Omental fat pad (tissue), 4 donors: ENCODE measurements around the gene AGBL3. TPM values are rescaled to one million over a fixed set of nuclear protein-coding genes. Genes with fewer than 3 reads are reported as not detected.

Experiments
- ATAC-seq: fragments of 150-250 bp; one replicate; pipeline ENCODE4 v1.9.1; 2016; ENCODE audit warnings: mild to moderate bottlenecking, moderate library complexity; ENCODE audit not compliant: low FRiP score
- DNase-seq: peaks from one replicate; pipeline ENCODE4 v3.0.0-alpha.2; 2019; ENCODE audit warnings: low spot score
- total RNA-seq, 4 donors: library from RNA; depleted of rRNA; stranded (reverse); fragments of >200 nt; gene quantifications; one replicate each; pipeline ENCODE4 v1.1.0, GENCODE V29; 2016
- TF ChIP-seq, protein P1 (sequence below), 3 donors: fragments of 450-650 bp; IDR thresholded peaks; one replicate each; pipeline ENCODE4 v1.5.1; 2016 to 2017; ENCODE audit warnings: antibody characterized with exemption in 3 of 3, mild to moderate bottlenecking in 3 of 3, moderate library complexity in 2 of 3

Gene AGBL3
- total RNA-seq, 4 donors from 2014 or later, result 1.6 to 3.2 (median 2.3) TPM

DNA sequence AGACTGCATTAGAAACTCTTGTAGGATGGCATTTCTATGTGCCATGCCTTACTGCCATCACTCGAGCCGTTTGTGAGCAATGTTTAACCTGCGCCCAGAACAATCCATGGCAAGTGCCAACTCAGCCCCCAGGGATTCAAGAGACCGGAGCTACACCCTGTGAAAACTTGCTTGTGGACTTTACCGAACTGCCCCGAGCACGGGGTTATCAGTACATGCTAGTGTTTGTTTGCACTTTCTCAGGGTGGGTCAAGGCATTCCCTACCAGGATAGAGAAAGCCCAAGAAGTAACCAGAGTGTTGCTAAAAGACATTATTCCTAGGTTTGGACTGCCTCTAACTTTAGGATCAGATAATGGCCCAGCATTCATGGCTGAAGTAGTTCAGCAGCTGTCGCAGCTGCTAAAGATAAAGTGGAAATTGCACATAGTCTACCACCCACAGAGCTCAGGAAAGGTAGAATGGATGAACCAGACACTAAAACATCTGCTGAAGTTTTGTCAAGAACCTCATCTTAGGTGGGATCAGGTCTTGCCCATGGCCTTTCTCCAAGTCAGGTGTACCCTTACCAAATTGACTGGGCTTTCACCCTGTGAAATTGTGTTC, 193.1 kb downstream of the AGBL3 start:
- ATAC-seq, result no peak
- TF ChIP-seq, protein P1, sequence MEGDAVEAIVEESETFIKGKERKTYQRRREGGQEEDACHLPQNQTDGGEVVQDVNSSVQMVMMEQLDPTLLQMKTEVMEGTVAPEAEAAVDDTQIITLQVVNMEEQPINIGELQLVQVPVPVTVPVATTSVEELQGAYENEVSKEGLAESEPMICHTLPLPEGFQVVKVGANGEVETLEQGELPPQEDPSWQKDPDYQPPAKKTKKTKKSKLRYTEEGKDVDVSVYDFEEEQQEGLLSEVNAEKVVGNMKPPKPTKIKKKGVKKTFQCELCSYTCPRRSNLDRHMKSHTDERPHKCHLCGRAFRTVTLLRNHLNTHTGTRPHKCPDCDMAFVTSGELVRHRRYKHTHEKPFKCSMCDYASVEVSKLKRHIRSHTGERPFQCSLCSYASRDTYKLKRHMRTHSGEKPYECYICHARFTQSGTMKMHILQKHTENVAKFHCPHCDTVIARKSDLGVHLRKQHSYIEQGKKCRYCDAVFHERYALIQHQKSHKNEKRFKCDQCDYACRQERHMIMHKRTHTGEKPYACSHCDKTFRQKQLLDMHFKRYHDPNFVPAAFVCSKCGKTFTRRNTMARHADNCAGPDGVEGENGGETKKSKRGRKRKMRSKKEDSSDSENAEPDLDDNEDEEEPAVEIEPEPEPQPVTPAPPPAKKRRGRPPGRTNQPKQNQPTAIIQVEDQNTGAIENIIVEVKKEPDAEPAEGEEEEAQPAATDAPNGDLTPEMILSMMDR (IDR thresholded peaks at IDR 0.05), result no peak

DNA sequence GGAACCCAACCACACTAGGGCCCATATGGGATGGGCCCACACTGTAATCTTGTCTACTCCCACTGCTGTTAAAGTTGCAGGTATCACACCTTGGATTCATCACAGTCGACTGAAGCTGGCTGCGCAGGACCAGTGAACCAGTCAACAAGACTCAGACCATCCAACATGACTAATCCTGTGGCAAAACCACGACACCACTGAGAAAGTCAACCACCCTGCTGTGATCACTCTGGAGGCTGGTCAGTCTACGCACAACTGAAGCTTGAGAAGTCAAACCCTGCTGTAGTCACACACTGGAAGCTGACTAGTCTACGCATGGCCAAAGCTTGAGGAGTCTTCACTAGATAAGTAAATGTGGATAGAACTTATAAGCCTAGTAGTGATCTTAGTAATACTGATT, 193.8 kb downstream of the AGBL3 start:
- TF ChIP-seq, protein P1 (IDR thresholded peaks at IDR 0.05), result no peak
- ATAC-seq (no peak), DNase-seq (no peak)

More for the DNA sequence above, 193.1 kb downstream of the AGBL3 start:
- DNase-seq, result no peak

DNA sequence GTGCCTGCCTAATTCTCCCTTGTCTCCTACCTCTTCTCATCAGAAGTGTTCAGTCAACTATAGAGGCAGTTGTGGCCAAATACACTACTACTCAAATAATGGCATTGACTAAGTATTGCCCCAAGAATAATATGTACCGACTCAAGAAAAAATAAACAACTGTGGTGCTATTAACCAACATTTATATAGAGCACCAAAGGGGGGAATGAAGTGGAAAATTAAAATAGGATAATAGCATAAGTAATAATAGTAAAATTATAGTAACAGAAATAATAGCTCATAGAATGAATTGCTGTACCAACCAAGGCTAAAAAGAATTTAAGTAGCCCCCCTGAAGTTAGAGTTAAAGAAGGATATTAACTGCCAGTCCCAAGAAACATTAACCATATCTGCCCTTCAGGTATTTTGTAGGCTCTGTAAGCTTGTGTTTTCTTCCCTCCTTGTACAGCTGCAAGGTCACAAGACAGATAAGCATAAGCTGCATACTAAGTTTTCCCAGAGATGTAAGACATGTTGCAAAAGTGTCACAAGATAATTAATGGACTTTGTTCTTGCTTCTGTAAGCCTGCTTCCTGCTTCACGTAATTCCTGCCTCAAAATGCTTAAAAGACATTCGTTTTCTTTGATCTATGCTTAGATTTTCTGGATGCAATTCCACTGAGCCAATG, 195.1 kb downstream of the AGBL3 start:
- no peak for ATAC-seq
- TF ChIP-seq, protein P1 (IDR thresholded peaks at IDR 0.05), result no peak

DNA sequence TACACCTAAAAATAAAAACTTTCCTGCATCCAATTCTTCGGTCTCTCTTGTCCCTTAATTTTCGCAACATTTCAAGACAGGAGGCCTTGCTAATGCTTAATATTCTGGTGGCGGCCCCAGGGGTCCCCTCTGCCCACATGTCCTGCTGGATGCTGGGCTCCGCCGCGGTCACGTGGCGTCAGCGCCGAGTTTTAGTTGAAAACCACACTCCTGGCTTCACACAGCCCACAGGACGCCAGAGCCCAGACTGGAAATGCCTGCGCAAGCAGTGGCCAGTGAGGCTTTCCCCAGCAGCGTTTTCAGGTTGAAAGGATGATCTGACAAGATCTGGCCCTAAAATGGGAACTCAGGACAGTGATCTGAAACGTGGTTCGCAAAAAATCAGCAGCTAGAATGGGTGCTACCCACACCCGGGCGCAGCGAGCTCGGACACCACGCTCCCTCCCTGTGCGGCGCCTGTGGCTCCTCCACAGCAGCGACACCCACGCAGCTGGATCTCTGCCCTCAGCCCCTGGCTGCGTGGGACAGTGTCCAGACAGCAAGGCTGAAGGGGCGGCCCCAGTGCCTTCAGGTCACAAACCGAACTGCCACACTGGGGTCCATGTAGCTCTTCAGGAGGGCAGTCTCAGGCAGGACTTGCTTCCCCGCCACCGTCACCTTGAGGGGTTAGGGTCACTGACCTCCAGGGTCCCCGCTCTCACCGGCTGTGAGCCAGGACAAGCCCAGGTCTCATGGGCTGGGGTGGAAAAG, 195.8 kb downstream of the AGBL3 start:
- TF ChIP-seq, protein P1 (IDR thresholded peaks at IDR 0.05), result no peak
- no peak for ATAC-seq
- no peak for DNase-seq

More for the DNA sequence above, 195.1 kb downstream of the AGBL3 start:
- DNase-seq, result no peak

DNA sequence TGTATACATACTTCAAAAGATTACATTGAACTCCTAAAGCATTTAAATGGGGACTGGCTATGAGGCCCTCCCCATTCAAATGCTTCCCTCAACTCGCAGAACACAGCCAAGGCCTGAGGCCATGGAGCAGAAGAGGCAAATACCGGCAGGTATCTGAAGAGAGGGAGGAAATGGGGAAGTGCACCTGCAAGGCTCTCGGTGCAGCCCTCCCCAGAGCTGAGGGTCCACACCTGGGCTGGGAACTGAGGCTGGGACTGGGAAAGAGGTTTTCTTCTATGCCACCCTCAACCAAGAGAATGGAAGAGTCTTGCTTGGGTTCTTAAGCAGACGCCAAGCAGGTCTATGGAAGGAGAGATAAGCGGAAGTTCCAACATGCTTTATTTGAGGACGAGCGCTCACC, 197.2 kb downstream of the AGBL3 start:
- DNase-seq (no peak), ATAC-seq (no peak)
- TF ChIP-seq, protein P1 (IDR thresholded peaks at IDR 0.05), result no peak

DNA sequence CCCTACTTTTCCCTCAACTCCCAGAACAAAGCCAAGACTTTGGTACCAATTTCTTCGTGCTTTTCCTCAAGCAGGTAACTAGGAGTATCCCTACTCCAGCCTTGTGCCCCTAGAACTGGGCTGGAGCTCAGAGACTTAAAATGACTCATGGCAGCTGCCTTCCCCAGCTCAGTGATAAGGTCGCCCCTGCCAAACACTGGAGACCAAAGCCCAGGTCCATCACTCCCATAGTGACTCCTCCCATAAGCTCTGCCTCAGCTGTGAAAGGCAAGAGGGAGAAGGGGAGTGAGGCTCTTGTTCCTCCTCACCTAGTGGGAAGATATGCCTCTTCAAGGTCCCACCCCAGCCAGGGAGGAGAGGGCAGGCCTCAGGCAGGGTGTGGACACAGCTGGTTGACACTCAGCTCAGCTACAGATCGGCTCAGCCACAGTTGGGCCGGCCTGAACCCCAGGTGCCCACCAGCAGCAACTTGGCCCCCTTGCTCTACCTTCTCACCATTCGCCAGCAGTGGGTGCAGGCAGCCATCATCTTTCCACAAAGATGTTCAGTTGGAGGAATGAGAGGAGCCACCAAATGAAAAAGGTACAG, 198.0 kb downstream of the AGBL3 start:
- DNase-seq (no peak), ATAC-seq (no peak)
- TF ChIP-seq, protein P1 (IDR thresholded peaks at IDR 0.05), result no peak

Other genes with a start within 250 kb of the AGBL3 start
- 100 to 1,000 TPM; 195 to 347 (median 250) TPM for gene CALD1, start 206.9 kb upstream of the AGBL3 start, total RNA-seq
- 100 to 1,000 TPM in 1 of 4 donors, 10 to 100 TPM in 3; 25.9 to 106 (median 62.1) TPM for gene TMEM140, start 161.6 kb downstream of the AGBL3 start, total RNA-seq
- gene CYREN, start 184.2 kb downstream of the AGBL3 start, total RNA-seq, result 10 to 100 TPM; 24.6 to 50.8 (median 29.6) TPM
- gene WDR91, start 225.0 kb downstream of the AGBL3 start, total RNA-seq, result 10 to 100 TPM in 3 of 4 donors, 1 to 10 TPM in 1; 9.8 to 51.9 (median 10.3) TPM
- not detected for gene STRA8, start 247.3 kb downstream of the AGBL3 start, total RNA-seq